WTC11 (cell line): Measurements from ENCODE around the gene AGBL4. TPM values are rescaled to one million over a fixed set of nuclear protein-coding genes. Genes with fewer than 3 reads are reported as not detected.

Experiments used
- ATAC-seq: fragments of 200-7000 bp; cut with Tn5 transposase; 2 replicates; pipeline ENCODE4 v1.10.0; 2021; ENCODE audit warnings: mild to moderate bottlenecking, moderate library complexity
- CTCF ChIA-PET: fragments of 300-600 bp; sonication (Branson Sonifier 250); formaldehyde crosslinking; loops from one replicate; lab custom pipeline; 2021; ENCODE audit warnings: antibody characterized with exemption; lab: Charles Lee
- POLR2A ChIA-PET: fragments of 350-600 bp; sonication (Branson Sonifier 250); formaldehyde crosslinking; loops from one replicate; lab custom pipeline; 2021; ENCODE audit warnings: antibody characterized with exemption; lab: Charles Lee
- DNase-seq: peaks from one replicate; pipeline ENCODE4 v3.0.0; 2021; ENCODE audit warnings: low spot score
- H3K27ac Mint-ChIP-seq: 2 replicates; pipeline ENCODE4 v1.8.0; 2021; ENCODE audit warnings: mixed read lengths
- H3K27me3 Mint-ChIP-seq: 2 replicates; pipeline ENCODE4 v1.8.0; 2021; ENCODE audit warnings: low read depth, mild to moderate bottlenecking, moderate library complexity, mixed read lengths
- H3K36me3 Mint-ChIP-seq: 2 replicates; pipeline ENCODE4 v1.8.0; 2021; ENCODE audit warnings: mixed read lengths
- H3K4me1 Mint-ChIP-seq: 2 replicates; pipeline ENCODE4 v1.8.0; 2022; ENCODE audit warnings: mixed read lengths
- H3K4me3 Mint-ChIP-seq: 2 replicates; pipeline ENCODE4 v1.8.0; 2021; ENCODE audit warnings: mild to moderate bottlenecking, moderate library complexity, mixed read lengths
- H3K9me3 Mint-ChIP-seq: 2 replicates; pipeline ENCODE4 v1.8.0; 2021; ENCODE audit warnings: mixed read lengths
- ATF6 ChIP-seq: sonication (generic); formaldehyde crosslinking; IDR thresholded peaks from 2 replicates; pipeline ENCODE4 v1.8.1; 2023; ENCODE audit warnings: mild to moderate bottlenecking, missing genetic modification reagents
- CTCF ChIP-seq: fragments of 200-600 bp; IDR thresholded peaks from 2 replicates; pipeline ENCODE4 v1.8.0; 2022; ENCODE audit warnings: antibody characterized with exemption
- FOXP1 ChIP-seq: sonication (generic); formaldehyde crosslinking; IDR thresholded peaks from 2 replicates; pipeline ENCODE4 v1.8.0; 2022; ENCODE audit warnings: missing genetic modification reagents, mild to moderate bottlenecking, moderate library complexity, borderline replicate concordance
- JUN ChIP-seq: sonication (generic); formaldehyde crosslinking; IDR thresholded peaks from 2 replicates; pipeline ENCODE4 v1.8.0; 2023; ENCODE audit warnings: mild to moderate bottlenecking, missing genetic modification reagents
- KAT7 ChIP-seq: sonication (generic); formaldehyde crosslinking; IDR thresholded peaks from 2 replicates; pipeline ENCODE4 v1.8.1; 2023; ENCODE audit warnings: missing genetic modification reagents, mild to moderate bottlenecking, borderline replicate concordance
- NFE2L1 ChIP-seq: sonication (generic); formaldehyde crosslinking; IDR thresholded peaks from 2 replicates; pipeline ENCODE4 v1.8.1; 2023; ENCODE audit warnings: missing genetic modification reagents
- NFYB ChIP-seq: sonication (generic); formaldehyde crosslinking; conservative IDR thresholded peaks from 2 replicates; pipeline ENCODE4 v1.8.0; 2022; ENCODE audit warnings: low read depth, missing genetic modification reagents
- NR2C2 ChIP-seq: sonication (generic); formaldehyde crosslinking; IDR thresholded peaks from 2 replicates; pipeline ENCODE4 v1.8.0; 2022; ENCODE audit warnings: mild to moderate bottlenecking, missing genetic modification reagents
- SMAD4 ChIP-seq: sonication (generic); formaldehyde crosslinking; IDR thresholded peaks from 2 replicates; pipeline ENCODE4 v1.8.0; 2022; ENCODE audit warnings: mild to moderate bottlenecking, missing genetic modification reagents
- SOX15 ChIP-seq: fragments of 250-450 bp; sonication (Bioruptor Pico); IDR thresholded peaks from 2 replicates; pipeline ENCODE4 v1.9.0; 2021; ENCODE audit warnings: mild to moderate bottlenecking
- TEAD1 ChIP-seq: sonication (generic); formaldehyde crosslinking; IDR thresholded peaks from 2 replicates; pipeline ENCODE4 v1.8.0; 2022; ENCODE audit warnings: mild to moderate bottlenecking, missing genetic modification reagents
- ZNF263 ChIP-seq: sonication (generic); formaldehyde crosslinking; IDR thresholded peaks from 2 replicates; pipeline ENCODE4 v1.8.1; 2022; ENCODE audit warnings: low read depth, mild to moderate bottlenecking, moderate library complexity, missing genetic modification reagents
- ZNF416 ChIP-seq: fragments of 250-450 bp; sonication (Bioruptor Pico); IDR thresholded peaks from 2 replicates; pipeline ENCODE4 v1.9.0; 2021; ENCODE audit warnings: mild to moderate bottlenecking, inconsistent platforms
- ZNF671 ChIP-seq: fragments of 250-450 bp; sonication (Bioruptor Pico); IDR thresholded peaks from 2 replicates; pipeline ENCODE4 v1.8.0; 2021; ENCODE audit warnings: mild to moderate bottlenecking
- total RNA-seq: library from RNA; stranded (reverse); gene quantifications from 3 replicates; pipeline ENCODE4 v1.2.3, GENCODE V29; 2021
- TF ChIP-seq, protein P1 (sequence below): sonication (generic); formaldehyde crosslinking; IDR thresholded peaks from 2 replicates; pipeline ENCODE4 v1.8.0; 2022; ENCODE audit warnings: mild to moderate bottlenecking, missing genetic modification reagents
- TF ChIP-seq, protein P2 (sequence below): sonication (generic); formaldehyde crosslinking; conservative IDR thresholded peaks from 2 replicates; pipeline ENCODE4 v1.8.1; 2023; ENCODE audit warnings: mild to moderate bottlenecking, low read depth, missing genetic modification reagents, moderate library complexity
- TF ChIP-seq, protein P3 (sequence below): sonication (generic); formaldehyde crosslinking; IDR thresholded peaks from 2 replicates; pipeline ENCODE4 v1.8.1; 2023; ENCODE audit warnings: mild to moderate bottlenecking, missing genetic modification reagents, borderline replicate concordance
- TF ChIP-seq, protein P4 (sequence below): sonication (generic); formaldehyde crosslinking; IDR thresholded peaks from 2 replicates; pipeline ENCODE4 v1.8.1; 2022; ENCODE audit warnings: mild to moderate bottlenecking, missing genetic modification reagents, moderate library complexity, borderline replicate concordance
- TF ChIP-seq, protein P5 (sequence below): fragments of 250-450 bp; sonication (Bioruptor Pico); IDR thresholded peaks from 2 replicates; pipeline ENCODE4 v2.1.2; 2022; ENCODE audit warnings: mild to moderate bottlenecking, moderate library complexity

AGBL4 gene
- total RNA-seq, 1 experiment from 2014 or later, result 0.87 TPM

DNA sequence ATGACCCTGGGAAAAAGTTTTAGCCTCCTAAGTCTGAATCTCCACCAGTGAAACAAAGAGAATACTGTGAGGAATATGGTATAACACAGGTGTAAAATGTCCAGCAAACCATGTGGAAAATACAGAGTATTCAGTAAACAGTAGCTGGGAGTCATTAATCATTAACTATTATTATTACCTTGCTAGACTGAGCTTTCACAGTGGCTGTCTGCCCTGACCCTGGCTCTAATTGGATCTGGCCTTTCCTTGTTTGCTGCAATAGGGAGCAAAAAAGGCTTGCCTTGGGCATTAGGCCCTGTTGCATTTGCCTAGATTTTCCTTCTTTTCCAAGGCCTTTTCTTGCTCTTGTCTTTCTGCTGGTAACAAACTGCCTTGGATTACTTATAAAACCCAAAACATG, 1068.0 kb downstream of the AGBL4 start (continued):
- TF ChIP-seq CTCF (no peak), ZNF263 (CRISPR knock-in tag) (no peak), ATF6 (no peak)
- TF ChIP-seq, protein P1, sequence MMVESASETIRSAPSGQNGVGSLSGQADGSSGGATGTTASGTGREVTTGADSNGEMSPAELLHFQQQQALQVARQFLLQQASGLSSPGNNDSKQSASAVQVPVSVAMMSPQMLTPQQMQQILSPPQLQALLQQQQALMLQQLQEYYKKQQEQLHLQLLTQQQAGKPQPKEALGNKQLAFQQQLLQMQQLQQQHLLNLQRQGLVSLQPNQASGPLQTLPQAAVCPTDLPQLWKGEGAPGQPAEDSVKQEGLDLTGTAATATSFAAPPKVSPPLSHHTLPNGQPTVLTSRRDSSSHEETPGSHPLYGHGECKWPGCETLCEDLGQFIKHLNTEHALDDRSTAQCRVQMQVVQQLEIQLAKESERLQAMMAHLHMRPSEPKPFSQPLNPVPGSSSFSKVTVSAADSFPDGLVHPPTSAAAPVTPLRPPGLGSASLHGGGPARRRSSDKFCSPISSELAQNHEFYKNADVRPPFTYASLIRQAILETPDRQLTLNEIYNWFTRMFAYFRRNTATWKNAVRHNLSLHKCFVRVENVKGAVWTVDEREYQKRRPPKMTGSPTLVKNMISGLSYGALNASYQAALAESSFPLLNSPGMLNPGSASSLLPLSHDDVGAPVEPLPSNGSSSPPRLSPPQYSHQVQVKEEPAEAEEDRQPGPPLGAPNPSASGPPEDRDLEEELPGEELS (CRISPR knock-in tag), result no peak

- Mint-ChIP-seq H3K9me3 (no peaks in the 10 kb centered on the region), H3K36me3 (no peaks in the 10 kb centered on the region), H3K4me1 (no peaks in the 10 kb centered on the region), H3K27me3 (no peaks in the 10 kb centered on the region; the same call in 1 of the 2 replicates), H3K4me3 (no peak overlapping the region), H3K27ac (no peak overlapping the region)
- ATAC-seq (no peak), DNase-seq (no peak)
- POLR2A ChIA-PET, result no interaction called here
- CTCF ChIA-PET, result no interaction called here
- TF ChIP-seq, protein P2, sequence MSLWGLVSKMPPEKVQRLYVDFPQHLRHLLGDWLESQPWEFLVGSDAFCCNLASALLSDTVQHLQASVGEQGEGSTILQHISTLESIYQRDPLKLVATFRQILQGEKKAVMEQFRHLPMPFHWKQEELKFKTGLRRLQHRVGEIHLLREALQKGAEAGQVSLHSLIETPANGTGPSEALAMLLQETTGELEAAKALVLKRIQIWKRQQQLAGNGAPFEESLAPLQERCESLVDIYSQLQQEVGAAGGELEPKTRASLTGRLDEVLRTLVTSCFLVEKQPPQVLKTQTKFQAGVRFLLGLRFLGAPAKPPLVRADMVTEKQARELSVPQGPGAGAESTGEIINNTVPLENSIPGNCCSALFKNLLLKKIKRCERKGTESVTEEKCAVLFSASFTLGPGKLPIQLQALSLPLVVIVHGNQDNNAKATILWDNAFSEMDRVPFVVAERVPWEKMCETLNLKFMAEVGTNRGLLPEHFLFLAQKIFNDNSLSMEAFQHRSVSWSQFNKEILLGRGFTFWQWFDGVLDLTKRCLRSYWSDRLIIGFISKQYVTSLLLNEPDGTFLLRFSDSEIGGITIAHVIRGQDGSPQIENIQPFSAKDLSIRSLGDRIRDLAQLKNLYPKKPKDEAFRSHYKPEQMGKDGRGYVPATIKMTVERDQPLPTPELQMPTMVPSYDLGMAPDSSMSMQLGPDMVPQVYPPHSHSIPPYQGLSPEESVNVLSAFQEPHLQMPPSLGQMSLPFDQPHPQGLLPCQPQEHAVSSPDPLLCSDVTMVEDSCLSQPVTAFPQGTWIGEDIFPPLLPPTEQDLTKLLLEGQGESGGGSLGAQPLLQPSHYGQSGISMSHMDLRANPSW, result no peak
- TF ChIP-seq, protein P3, sequence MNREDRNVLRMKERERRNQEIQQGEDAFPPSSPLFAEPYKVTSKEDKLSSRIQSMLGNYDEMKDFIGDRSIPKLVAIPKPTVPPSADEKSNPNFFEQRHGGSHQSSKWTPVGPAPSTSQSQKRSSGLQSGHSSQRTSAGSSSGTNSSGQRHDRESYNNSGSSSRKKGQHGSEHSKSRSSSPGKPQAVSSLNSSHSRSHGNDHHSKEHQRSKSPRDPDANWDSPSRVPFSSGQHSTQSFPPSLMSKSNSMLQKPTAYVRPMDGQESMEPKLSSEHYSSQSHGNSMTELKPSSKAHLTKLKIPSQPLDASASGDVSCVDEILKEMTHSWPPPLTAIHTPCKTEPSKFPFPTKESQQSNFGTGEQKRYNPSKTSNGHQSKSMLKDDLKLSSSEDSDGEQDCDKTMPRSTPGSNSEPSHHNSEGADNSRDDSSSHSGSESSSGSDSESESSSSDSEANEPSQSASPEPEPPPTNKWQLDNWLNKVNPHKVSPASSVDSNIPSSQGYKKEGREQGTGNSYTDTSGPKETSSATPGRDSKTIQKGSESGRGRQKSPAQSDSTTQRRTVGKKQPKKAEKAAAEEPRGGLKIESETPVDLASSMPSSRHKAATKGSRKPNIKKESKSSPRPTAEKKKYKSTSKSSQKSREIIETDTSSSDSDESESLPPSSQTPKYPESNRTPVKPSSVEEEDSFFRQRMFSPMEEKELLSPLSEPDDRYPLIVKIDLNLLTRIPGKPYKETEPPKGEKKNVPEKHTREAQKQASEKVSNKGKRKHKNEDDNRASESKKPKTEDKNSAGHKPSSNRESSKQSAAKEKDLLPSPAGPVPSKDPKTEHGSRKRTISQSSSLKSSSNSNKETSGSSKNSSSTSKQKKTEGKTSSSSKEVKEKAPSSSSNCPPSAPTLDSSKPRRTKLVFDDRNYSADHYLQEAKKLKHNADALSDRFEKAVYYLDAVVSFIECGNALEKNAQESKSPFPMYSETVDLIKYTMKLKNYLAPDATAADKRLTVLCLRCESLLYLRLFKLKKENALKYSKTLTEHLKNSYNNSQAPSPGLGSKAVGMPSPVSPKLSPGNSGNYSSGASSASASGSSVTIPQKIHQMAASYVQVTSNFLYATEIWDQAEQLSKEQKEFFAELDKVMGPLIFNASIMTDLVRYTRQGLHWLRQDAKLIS (CRISPR knock-in tag), result no peak
- no peak for TF ChIP-seq ZNF263 (CRISPR knock-in tag)
- no peak for TF ChIP-seq ZNF416 (CRISPR knock-in tag)
- TF ChIP-seq JUN (CRISPR knock-in tag), result no peak
- no peak for TF ChIP-seq ZNF671 (CRISPR knock-in tag)
- TF ChIP-seq NR2C2 (CRISPR knock-in tag), result no peak
- no peak for TF ChIP-seq FOXP1 (CRISPR knock-in tag)
- TF ChIP-seq TEAD1, result no peak
- TF ChIP-seq KAT7 (CRISPR knock-in tag), result no peak
- TF ChIP-seq, protein P4, sequence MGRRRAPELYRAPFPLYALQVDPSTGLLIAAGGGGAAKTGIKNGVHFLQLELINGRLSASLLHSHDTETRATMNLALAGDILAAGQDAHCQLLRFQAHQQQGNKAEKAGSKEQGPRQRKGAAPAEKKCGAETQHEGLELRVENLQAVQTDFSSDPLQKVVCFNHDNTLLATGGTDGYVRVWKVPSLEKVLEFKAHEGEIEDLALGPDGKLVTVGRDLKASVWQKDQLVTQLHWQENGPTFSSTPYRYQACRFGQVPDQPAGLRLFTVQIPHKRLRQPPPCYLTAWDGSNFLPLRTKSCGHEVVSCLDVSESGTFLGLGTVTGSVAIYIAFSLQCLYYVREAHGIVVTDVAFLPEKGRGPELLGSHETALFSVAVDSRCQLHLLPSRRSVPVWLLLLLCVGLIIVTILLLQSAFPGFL (CRISPR knock-in tag), result no peak
- TF ChIP-seq SOX15 (CRISPR knock-in tag), result no peak
- no peak for TF ChIP-seq NFYB (CRISPR knock-in tag)
- TF ChIP-seq CTCF, result no peak
- TF ChIP-seq SMAD4 (CRISPR knock-in tag), result no peak
- TF ChIP-seq, protein P5, sequence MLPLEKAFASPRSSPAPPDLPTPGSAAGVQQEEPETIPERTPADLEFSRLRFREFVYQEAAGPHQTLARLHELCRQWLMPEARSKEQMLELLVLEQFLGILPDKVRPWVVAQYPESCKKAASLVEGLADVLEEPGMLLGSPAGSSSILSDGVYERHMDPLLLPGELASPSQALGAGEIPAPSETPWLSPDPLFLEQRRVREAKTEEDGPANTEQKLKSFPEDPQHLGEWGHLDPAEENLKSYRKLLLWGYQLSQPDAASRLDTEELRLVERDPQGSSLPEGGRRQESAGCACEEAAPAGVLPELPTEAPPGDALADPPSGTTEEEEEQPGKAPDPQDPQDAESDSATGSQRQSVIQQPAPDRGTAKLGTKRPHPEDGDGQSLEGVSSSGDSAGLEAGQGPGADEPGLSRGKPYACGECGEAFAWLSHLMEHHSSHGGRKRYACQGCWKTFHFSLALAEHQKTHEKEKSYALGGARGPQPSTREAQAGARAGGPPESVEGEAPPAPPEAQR (CRISPR knock-in tag), result no peak
- no peak for TF ChIP-seq NFE2L1 (CRISPR knock-in tag)
These were observed 1070.1 kb downstream of the AGBL4 start for GRCh38 chr1:48953617-48954016.
